GM19023 (cell line): Measurements from ENCODE around the gene RET.

Experiments
- ATAC-seq: cut with Tn5 transposase; IDR thresholded peaks from one replicate; pipeline ENCODE4 v1.9.1; 2021; ENCODE audit warnings: mild to moderate bottlenecking, moderate library complexity; ENCODE audit not compliant: unreplicated experiment

Gene RET

GRCh38 chr10:43044448-43044921 is 32.4 kb upstream of the RET start:
- no peak for ATAC-seq

DNA sequence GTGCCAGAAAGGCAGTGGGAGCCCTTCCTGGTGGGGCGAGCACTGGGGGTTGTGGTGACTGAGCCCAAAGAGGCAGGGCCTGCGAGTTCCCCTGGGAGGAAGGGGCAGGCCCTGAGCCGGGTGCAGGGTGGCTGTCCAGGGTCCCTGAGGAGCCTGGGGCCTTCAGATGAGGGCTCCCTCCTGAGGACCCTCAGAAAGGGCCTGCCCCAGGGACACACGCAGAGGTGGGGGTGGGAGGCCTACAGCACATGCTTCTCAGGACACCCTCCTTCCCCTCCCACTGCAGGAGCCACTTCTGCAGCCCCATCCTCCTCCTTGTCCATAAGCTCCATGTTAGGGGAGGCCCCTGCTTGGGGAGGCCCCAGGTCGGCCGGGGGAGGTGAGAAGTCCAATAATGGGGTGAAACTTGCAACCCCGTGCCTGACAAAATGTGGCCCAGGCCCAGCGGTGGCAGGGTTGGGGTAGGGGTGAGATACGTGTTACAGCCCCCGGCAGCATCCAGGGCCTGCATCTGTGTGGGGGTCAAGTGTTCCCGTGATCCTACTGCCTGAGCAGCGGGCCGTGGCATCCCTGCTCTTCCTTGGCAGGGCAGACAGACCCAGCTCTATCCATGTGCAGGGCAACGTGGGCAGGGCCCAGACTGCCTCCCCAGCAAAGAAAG is 31.8 kb upstream of the RET start:
- ATAC-seq, result no peak

GRCh38 chr10:43045631-43046287 is 31.1 kb upstream of the RET start:
- ATAC-seq, result no peak

GRCh38 chr10:43046288-43046991 is 30.4 kb upstream of the RET start:
- ATAC-seq, result no peak

DNA sequence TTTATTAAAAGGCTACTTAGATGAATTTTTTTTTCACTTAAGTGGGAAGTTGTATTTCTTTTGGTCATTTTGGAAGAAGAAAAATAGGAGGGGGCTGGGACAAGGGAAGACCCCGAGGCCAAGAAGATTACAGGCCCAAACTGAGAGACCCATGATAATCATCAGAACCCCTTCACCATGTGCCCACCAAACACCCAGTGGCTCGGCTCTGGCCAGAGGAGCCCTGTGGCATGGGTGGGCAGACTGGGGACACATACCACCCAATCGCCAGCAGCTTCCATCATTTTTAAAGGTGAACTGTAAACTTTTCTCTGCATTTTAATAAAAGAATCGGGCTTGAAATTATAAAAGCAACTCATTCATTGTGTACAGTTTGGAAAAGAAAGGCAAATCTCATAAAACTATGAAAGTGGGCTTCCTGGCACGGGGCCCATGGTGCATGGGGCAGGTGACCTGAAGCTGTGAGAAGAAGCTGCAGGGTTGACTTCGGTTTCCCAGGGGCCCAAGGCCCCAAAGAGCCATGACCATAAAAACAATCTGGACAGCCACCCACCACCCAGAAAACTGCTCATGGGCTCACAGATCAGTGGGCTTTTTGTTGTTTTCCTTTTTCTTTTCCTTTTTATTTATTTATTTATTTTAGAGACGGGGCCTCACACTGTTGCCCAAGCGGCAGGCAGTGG is 29.4 kb upstream of the RET start:
- ATAC-seq, result no peak

DNA sequence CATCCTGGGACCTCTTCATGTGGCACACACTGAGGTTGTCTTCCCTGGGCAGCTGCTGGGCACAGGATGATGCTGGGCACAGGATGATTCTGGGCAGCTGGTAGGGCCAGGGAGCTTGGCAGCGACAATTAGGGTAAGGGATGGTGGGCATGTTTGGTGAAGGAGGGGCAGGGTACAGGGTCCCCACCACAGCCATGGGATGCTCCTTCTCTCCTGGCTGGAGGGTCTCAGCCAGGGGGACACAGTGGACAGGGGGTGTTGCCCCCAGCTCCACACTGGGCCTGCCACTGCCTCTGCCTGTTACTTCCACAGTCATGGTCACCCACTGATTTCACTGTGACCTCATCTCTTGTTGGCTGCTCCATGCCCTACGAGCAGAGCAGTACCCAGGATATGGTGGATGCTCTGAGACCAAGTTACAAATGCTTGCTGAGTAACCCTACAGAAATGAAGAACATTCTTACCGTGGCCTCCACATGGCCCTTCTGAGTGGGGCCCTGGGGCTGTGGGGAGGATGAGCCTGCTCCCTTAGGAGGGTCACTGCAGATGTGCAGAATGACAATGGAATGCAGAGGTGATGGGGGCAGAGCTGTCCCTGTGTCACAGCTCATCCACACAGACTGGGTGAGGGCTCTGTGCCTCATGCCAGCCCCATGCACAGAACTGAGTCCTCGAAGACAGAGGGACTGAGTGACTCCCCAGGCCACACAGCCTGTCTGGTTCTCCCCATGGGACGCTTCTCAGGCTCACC is 28.4 kb upstream of the RET start:
- no peak for ATAC-seq

- ATAC-seq, result no peak
Observed at GRCh38 chr10:43049081-43049551, 27.8 kb upstream of the RET start.

DNA sequence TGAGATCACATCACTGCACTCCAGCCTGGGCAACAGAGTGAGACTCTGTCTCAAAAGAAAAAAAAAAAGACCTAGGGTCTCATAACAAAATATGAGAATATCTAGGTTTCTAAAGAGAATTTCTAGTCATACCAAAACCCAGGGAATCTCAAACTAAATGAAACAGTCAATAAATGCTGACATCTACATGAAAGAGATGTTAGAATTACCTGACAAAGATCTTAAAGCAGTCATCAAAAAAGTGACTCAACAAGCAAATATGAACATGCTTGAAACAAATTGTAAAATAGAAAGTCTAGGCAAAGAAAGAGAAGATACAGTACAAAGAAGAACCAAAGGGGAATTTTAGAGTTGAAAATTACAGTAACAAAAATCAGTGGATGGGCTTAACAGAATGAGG is 26.9 kb upstream of the RET start:
- ATAC-seq, result no peak

DNA sequence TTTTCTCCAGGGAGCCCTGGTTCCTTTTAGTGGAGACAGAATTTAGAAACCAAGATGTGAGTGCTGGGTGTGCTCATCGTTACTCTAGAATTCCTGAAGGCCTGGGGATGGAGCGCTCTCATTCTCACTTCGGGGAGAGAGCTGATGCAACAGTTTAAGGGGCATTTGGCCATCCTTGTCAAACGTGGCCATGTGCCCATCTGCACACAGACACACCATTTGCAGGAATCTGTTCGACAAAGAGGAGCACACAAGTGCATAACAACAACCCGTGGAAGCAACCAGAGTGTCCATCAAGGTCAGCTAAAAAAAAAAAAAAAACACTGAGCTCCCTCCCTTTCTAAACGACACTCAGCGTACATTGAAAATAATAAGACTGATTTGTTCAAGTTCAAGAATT is 23.0 kb upstream of the RET start:
- ATAC-seq, result no peak

DNA sequence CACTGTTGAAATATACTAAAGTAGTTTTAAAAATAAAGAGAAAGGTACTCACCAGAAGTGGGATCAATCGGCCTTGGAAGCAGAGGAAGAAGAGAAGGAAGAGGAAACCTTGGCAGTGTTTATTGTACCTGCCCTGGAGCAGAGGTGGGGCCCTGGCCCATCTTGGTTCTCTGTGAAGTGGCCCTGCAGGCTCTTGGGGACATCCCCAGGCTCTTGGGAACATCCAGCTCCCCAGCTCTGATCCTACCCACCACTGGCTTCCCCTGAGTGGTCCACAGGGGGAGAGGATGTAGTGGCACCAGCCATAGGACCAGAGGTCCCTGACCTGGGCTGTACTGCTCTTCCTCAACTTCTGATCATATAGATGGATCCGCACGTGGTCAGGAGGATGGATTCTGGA is 22.3 kb upstream of the RET start:
- no peak for ATAC-seq

DNA sequence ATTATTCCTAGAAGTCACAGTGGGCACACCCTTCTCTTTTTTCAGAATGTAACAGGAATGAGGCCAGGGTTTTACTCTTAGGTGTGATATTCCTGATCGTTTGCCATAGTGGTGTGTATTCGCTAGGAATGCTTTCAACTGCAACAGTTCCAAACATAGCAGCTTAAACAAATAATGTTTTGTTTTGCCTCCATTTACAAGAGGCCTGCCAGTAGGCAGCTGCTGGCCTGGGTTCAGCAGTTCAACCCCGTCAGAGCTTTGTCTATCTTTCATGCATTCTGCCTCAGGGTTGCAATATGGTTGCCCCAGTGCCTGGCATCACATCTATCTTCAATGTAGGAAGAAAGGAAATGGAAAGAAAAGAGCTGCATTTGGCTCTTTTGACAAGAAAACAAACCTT is 21.7 kb upstream of the RET start:
- ATAC-seq, result no peak

DNA sequence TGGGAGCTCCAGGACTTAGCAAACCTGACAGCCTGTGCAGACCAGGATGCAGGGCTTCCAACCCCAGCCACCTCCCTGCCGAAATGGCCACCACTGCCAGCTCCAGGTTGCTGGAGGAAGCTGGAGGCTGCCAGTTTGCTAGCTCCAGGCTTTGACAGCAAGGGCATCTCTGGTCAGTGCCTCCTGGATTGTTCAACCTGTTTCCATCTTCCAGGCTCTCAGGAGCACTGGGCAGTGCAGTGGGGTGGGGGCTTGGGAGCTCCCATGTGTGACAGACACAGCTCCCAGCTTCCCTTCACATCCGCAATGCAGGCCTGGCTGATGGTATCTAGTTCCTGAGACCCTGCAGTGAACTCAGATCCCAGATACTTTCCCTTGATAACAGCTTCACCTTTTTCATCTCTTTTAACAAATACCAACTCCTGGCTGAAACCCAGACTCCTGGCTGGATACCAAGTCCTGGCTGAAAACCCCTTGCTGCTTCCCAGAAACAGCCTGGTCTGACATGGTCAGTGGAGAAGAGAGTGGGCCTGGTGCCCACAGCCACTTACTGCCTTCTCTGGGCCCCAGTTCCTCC is 20.8 kb upstream of the RET start:
- no peak for ATAC-seq

GRCh38 chr10:43056568-43057011 is 20.3 kb upstream of the RET start:
- no peak for ATAC-seq

GRCh38 chr10:43057231-43057711 is 19.6 kb upstream of the RET start:
- no peak for ATAC-seq

DNA sequence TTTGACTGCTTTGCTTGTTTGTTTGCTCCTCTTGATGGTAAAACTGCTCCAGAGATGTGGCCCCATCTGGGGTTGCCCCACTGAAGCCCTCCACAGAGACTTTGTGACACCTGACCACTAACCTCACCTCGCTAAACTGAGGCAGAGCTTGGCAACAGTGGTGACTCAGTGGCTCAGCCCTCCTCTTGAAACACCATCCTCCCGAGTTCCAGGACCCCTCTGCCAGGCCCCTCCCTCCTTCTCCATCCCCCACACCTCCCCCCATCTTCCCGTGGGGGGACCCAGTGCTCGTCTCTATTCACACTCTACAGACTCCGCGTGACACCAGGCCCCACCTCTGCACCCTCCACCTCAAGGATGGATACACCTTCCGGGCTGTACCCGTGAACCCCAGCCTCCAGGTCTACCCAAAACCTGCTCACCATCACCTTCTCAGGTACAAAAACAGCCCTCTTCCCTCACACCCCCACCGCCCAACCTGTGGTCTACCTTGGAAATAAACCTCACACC is 19.0 kb upstream of the RET start:
- no peak for ATAC-seq

GRCh38 chr10:43058716-43059335 is 18.0 kb upstream of the RET start:
- ATAC-seq, result no peak

DNA sequence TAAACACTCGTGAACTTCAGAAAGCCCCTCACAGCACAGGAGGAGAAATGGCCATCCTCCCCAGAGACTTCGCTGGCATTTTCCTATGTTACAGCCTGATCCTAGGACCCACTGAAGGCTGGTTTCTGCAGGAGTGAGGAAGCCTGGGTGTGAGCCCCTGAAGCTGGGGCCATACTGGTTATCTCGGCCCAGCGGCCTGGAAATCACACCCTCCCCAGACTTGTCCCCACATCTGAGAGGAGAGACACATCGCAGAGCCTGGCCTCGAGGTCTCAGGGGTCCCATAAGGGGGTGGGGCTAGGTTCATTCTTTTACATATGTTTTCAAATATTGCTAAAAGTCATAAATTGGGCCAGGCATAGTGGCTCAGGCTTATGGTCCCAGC is 17.5 kb upstream of the RET start:
- no peak for ATAC-seq

DNA sequence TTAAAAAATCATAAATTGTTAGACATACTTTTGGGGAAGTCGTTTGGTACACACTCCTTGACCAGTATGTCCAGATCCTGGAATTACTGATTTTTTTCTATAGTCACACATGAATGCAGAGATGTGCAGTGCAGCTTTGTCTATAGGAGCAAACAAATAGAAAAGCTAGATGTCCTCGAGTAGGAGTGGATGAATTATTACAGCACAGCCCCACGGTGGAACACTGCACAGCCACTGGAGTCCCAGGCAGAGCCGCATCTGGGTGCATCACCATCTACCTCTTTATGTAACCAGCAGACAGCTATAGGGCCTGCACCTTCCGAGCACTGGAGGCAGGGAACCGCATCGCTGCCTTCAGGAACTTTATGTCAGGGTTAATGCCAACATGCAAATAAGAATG is 17.0 kb upstream of the RET start:
- ATAC-seq, result no peak

GRCh38 chr10:43060291-43060690 is 16.6 kb upstream of the RET start:
- ATAC-seq, result no peak

GRCh38 chr10:43061331-43061730 is 15.5 kb upstream of the RET start:
- ATAC-seq, result no peak
